Renal pelvis (tissue), 4 donors: ENCODE measurements around the gene TNFRSF1A. TPM values are rescaled to one million over a fixed set of nuclear protein-coding genes. Genes with fewer than 3 reads are reported as not detected.

Experiments
- DNase-seq: peaks from one replicate; pipeline ENCODE4 v3.0.0-alpha.2; 2013
- polyA plus RNA-seq, 3 donors: library from polyadenylated mRNA; unstranded; fragments of 120-200 nt; gene quantifications; one replicate each; pipeline ENCODE4 v1.2.1, GENCODE V29; 2013; ENCODE audit not compliant: insufficient read length in 3 of 3

The TNFRSF1A gene
- polyA plus RNA-seq, 3 donors = 89.2 to 93.1 (median 90.2) TPM

DNA sequence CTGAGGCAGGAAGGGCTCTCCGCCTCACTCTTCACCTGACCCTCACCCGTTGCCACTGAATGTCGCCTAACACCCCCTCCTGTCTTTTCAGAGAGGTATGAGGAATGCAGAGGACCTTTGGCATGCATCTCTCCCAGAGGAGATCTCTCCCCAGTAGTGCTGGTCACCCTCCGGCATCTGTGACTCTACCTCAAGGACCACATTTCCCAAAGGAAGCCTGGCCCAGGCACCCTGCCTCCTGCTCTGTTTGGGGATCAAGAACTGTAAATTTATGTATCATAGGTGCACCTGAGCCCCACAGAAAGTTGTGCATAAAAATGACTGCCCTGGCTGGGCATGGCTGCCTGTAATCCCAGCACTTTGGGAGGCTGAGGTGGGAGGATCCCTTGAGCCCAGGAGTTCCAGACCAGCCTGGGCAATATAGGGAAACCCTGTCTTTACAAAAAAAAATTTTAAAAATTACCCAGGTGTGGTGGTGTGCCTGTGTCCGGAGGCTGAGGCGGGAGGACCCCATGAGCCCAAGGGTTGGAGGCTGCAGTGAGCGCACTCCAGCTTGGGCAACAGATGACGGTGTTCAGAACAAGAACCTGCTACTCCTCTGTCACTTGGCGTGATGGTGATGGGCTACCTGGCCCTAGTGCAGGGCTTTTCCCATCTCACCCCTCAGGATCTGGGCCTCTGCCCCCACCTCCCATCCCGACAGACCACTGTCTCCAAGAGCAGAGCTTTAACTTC is 13.7 kb downstream of the TNFRSF1A start:
- no peak for DNase-seq

GRCh38 chr12:6327229-6328041 is 14.4 kb downstream of the TNFRSF1A start:
- DNase-seq = no peak

DNA sequence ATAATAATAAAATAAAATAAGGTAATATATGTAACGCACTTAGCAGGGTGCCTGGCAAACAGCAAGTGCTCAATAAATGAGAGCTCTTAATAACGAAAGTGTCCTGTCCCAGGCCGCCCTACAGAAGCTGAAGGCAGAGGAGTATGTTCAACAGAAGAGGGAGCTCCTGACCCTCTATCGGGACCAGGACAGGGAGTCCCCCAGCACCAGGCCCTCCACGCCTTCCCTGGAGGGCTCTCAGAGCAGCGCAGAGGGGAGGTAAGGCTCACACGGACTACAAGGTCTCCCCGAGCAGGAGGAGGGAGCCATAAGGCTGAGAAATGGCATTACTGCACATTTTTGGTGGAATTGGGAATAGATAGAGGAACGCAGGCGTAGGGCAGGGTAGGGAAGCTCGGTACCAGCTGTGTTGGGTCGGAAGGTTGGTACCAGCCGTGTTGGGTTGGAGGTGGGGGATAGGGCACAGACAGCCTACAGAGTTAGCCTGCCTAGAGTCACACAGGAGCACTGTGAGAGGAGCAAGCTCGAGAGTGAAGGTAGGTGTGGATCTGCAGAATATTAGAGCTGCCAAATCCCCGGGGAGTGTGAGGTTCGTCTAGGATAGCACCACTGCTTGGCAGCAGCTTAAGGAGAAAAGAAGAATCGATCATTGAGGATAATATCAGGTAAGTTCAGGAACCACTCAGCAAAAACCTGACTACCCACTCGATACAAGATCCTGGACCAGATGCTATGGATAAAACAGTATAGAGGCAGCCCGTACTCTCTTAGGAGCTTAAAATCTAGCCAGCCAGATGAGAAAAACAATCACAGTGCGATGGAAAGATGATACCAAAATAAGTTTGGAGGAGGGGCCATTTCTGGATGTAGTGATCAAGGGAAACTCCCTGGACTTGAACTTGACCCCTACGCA is 15.3 kb downstream of the TNFRSF1A start:
- DNase-seq = no peak

GRCh38 chr12:6324936-6325750 is 16.7 kb downstream of the TNFRSF1A start:
- DNase-seq = no peak

- DNase-seq = no peak
Measured at GRCh38 chr12:6323995-6324711, 17.7 kb downstream of the TNFRSF1A start.

- DNase-seq = no peak
Measured at GRCh38 chr12:6323340-6323994, 18.4 kb downstream of the TNFRSF1A start.

DNA sequence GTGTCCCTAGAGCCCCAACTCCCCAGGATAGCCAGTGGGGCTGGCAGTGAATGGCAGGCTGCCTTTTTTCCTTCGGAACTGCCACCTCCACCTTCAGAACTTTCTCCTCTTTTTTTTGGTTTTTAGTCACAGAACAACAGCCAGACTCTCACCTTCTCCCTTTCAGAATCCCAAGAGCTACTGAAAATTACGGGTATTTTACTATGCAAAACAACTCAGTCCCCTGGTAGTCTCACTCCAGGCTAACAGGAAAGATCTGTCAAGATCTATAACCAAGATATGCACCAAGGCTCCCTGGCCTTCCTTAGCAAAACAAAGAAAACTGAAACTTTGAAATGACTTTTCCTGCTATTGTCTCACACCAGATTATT is 18.9 kb downstream of the TNFRSF1A start:
- DNase-seq = no peak

- DNase-seq = no peak
Measured at GRCh38 chr12:6322352-6322751, 19.5 kb downstream of the TNFRSF1A start.

GRCh38 chr12:6321905-6322304 is 20.0 kb downstream of the TNFRSF1A start:
- DNase-seq = no peak

DNA sequence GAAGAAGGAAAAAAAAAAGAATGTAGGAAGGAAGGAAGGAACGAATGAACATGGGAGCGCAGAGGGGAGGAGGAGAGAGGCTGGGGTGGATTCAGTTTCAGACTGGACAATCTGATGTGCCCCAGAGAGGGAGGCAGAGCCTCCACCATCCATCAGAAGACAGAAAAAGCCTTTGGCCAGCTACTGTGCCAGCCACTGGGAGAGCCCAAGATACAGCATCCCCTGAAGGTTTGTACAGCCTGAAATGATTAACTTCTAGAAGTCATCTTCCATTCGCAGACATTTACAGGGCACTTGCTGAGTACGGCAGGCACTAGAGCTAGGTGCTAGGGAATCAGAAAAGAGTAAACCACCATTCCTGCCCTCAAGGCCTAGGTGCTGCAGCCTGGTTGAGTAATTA is 22.4 kb downstream of the TNFRSF1A start:
- no peak for DNase-seq

GRCh38 chr12:6318440-6318879 is 23.4 kb downstream of the TNFRSF1A start:
- DNase-seq = no peak

GRCh38 chr12:6317693-6318439 is 24.0 kb downstream of the TNFRSF1A start:
- no peak for DNase-seq

DNA sequence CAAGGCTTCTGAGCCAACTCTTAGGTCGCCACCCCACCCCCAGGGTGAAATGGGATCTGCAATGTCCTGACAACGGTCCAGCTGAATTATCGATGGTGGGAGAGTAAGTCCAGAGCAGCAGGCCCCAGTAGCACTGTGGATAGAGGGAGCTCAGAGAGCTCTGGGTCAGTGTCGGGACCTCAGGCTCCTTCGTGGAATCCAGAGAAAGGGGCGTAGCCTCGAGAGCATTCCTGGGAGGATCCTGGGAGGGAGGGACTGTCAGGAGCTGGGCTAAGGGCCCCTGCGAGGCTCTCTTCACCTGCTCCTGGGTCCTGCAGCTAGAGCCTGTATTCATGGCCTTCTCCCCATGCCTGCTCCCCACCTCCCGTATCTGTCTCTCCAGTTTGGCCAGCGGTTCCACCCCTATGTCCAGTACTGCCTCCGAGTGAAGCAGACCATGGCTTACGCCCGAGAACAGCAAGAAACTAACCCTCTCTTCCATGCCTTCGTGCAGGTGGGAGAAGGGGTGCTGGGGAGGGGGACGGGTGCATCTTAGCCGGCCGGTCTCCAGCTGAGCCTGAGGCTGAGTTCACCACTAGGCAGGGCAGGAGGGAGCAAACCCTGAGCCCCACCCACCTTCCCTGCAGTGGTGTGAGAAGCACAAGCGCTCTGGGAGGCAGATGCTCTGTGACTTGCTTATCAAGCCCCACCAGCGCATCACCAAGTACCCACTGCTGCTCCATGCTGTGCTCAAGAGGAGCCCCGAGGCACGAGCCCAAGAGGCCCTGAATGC is 24.8 kb downstream of the TNFRSF1A start:
- no peak for DNase-seq

DNA sequence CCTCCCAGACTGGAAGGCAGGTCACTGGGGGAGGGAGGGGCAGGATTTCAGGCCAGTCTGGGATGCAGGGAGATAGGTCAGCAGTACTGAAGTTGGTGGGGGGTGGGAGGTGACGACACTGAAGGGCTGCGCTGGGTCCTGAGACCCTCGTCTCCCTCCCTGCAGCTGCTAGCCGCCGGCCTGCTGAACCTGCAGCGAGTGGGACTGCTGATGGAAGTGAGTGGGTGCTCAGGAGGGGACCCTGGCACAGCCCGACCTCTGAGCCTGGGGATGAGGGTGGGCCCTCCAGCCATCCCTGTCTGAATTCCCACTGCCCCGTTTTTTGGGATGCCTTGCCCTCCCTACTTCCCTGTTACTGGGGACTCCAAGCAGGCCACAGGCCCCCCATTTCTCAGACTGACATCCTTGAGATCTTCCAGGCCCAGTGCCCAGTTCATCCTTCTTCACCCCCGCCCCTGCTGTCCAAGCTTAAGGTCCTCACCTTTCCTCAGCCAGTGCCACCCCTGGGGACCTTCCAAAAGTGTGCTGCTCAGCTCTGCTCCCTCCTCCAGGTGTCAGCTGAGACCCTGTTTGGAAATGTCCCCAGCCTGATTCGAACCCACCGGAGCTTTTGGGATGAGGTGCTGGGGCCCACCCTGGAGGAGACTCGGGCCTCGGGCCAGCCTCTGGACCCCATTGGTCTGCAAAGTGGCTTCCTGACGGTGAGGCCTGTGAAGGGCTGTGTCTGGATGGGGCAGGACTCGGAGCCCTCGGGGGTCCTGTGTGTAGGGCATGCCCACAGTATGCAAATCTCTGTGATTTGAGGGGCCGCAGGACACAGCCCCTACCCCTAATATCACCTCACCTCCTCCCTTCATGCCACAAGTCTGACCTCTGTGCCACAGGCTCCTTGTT is 25.9 kb downstream of the TNFRSF1A start:
- no peak for DNase-seq

- DNase-seq = no peak
Measured at GRCh38 chr12:6315184-6315583, 26.7 kb downstream of the TNFRSF1A start.

- DNase-seq = no peak
Measured at GRCh38 chr12:6314776-6315175, 27.1 kb downstream of the TNFRSF1A start.

DNA sequence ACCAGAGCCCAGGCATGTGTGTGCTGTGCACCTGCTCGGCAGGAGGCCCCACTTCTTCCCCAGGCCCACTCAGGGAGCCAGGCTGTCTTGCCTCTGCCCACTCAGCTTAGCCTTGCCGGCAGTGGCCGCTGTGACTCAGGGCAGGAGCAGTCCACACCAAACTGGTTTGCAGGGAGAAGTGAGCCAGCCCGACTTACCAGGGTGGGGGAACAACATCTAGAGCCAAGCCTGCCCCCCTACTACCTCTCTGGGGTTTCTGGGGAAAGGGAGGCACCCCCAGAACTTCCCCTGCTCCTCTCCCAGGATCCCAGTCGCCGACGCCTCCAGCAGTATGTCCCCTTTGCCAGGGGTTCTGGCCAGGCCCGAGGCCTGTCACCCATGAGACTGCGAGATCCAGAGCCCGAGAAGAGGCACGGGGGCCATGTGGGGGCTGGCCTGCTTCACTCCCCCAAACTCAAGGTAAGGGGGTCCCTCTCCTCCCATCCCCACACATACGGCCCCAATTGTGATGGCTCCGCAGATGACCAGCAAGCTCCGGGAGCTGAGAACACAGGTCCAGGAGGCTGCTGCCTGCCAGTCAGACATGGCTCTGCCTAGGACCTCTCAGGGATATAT is 28.4 kb downstream of the TNFRSF1A start:
- no peak for DNase-seq
